Right atrium auricular region (tissue), 2 donors: ENCODE measurements around the gene SOX6. TPM values are rescaled to one million over a fixed set of nuclear protein-coding genes. Genes with fewer than 3 reads are reported as not detected.

ENCODE experiments used
- DNase-seq: peaks from one replicate; pipeline ENCODE4 v3.0.0-alpha.2; 2019; ENCODE audit warnings: low spot score
- H3K27ac ChIP-seq, 2 donors: fragments of 200-600 bp; sonication (generic); 1 replicate in 1 of 2; 2 replicates in 1 of 2; pipeline ENCODE4 v1.5.1; 2016 to 2019
- H3K27me3 ChIP-seq, 2 donors: fragments of 200-600 bp; sonication (generic); one replicate each; pipeline versions ENCODE4 v1.5.1 to v1.6.0; 2017 to 2019
- H3K36me3 ChIP-seq: fragments of 200-600 bp; sonication (generic); one replicate; pipeline ENCODE4 v1.5.1; 2016
- H3K4me1 ChIP-seq, 2 donors: fragments of 200-600 bp; sonication (generic); one replicate each; pipeline versions ENCODE4 v1.5.1 to v1.6.0; 2017 to 2019
- H3K4me3 ChIP-seq, 2 donors: fragments of 200-600 bp; sonication (generic); 1 replicate in 1 of 2; 2 replicates in 1 of 2; pipeline ENCODE4 v1.5.1; 2017 to 2019; ENCODE audit warnings: mild to moderate bottlenecking in 1 of 2, moderate library complexity in 1 of 2
- H3K9me3 ChIP-seq, 2 donors: fragments of 200-600 bp; sonication (generic); one replicate each; pipeline ENCODE4 v1.5.1; 2019
- total RNA-seq, 2 donors: library from RNA; depleted of rRNA; stranded (reverse); fragments of >200 nt; gene quantifications; one replicate each; pipeline ENCODE4 v1.1.0, GENCODE V29; 2016
- TF ChIP-seq, protein P1 (sequence below), 2 donors: fragments of 200-600 bp; sonication (generic); IDR thresholded peaks; one replicate each; pipeline ENCODE4 v1.5.1; 2019; ENCODE audit warnings: antibody characterized with exemption in 2 of 2

Gene SOX6
- total RNA-seq, 2 donors from 2014 or later = 13.5 to 14.3 TPM

DNA sequence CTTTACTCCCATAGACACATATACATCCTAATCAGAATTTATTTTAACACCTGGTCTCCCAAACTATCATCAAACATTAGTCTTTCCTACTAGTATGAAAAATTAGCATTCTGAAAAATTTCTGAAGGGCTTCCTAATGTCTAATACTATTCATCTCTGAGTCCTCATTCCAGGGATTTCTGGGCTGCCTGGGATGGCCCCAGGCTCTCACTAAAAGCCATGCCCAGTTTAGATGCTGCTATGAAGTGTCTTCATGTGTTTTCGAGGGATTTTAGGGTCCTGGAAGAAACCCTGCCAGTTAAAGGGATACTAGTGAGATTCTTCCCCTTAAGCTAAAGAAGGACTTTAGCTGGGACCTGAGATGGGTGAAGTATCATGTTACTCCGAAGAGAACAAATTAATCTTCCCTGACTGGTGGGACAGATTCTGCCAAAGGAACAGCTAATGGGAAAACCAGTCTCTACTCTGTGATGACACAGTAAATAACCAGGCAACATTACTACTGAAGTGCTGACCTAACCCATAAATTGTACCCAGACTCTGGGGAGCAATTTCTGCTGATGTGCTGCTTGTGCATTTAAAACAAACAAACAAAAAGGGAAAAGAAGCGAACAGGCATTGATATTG, 342.6 kb downstream of the SOX6 start:
- H3K4me1 ChIP-seq = peaks cover 0 to 18% of the 10 kb centered on the region in 2 donors
- no peaks in the 10 kb centered on the region for H3K36me3 ChIP-seq
- no peaks in the 10 kb centered on the region for H3K9me3 ChIP-seq
- no peak overlapping the region for H3K4me3 ChIP-seq
- no peak for DNase-seq
- TF ChIP-seq, protein P1, sequence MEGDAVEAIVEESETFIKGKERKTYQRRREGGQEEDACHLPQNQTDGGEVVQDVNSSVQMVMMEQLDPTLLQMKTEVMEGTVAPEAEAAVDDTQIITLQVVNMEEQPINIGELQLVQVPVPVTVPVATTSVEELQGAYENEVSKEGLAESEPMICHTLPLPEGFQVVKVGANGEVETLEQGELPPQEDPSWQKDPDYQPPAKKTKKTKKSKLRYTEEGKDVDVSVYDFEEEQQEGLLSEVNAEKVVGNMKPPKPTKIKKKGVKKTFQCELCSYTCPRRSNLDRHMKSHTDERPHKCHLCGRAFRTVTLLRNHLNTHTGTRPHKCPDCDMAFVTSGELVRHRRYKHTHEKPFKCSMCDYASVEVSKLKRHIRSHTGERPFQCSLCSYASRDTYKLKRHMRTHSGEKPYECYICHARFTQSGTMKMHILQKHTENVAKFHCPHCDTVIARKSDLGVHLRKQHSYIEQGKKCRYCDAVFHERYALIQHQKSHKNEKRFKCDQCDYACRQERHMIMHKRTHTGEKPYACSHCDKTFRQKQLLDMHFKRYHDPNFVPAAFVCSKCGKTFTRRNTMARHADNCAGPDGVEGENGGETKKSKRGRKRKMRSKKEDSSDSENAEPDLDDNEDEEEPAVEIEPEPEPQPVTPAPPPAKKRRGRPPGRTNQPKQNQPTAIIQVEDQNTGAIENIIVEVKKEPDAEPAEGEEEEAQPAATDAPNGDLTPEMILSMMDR (IDR thresholded peaks at IDR 0.05) = no peak
- H3K27ac ChIP-seq = no peak overlapping the region
- H3K27me3 ChIP-seq = no peaks in the 10 kb centered on the region

DNA sequence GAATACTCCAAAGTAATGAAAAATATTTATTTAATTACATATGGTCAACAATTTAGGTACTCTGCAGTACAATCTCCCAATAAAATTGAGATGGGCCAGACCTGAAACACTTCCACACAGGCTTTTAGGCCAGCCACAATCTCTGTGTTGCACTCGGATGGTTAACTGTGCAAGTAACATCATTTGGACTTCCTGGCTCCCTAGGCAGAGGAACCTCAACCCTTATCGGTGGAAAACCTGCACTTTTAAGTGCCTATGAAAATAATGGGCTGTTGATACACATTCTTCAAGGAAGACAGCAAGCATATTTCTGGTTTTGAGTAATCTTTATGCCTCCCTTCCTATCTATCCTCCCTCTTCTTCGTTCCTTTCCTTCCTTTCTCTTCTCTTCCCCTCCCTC, 343.1 kb downstream of the SOX6 start:
- Histone ChIP-seq H3K9me3 (no peaks in the 10 kb centered on the region), H3K27me3 (no peaks in the 10 kb centered on the region), H3K4me1 (peaks cover 0 to 18% of the 10 kb centered on the region in 2 donors), H3K4me3 (no peak overlapping the region), H3K36me3 (no peaks in the 10 kb centered on the region), H3K27ac (no peak overlapping the region)
- DNase-seq = no peak
- TF ChIP-seq, protein P1 (IDR thresholded peaks at IDR 0.05) = no peak

DNA sequence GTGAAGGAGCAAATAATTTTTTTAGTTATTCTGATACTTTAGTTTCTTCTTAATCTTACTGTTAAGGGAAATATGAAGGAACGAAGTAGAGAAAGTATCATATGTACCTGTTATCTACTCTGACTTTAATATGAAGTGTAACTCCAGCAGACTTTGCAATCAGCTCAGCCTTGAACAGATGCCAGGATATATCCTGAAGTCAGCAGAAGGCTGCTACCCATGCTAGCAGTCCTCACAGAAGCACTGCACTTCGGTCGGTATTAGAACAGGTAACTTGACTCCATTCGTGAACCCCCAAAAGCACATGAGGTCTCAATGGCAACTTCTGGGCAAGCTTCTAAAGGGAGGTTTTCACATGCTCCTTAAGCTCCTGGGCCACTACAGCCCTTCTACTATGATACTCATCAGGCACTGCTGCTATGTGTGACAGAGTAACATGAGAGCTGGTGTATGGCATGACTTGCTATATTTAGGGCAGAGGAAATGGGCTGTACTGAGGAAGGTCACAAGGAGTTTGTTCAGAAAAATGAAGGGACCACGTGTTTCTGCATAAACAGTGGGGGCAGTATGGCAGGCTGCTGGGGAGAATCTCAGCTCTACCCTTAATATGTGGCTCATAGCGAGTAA, 344.1 kb downstream of the SOX6 start:
- no peak for DNase-seq
- H3K4me3 ChIP-seq = no peak overlapping the region
- TF ChIP-seq, protein P1 (IDR thresholded peaks at IDR 0.05) = no peak
- no peaks in the 10 kb centered on the region for H3K36me3 ChIP-seq
- H3K27ac ChIP-seq = no peak overlapping the region
- no peaks in the 10 kb centered on the region for H3K27me3 ChIP-seq
- no peaks in the 10 kb centered on the region for H3K9me3 ChIP-seq
- peaks cover 0 to 18% of the 10 kb centered on the region in 2 donors for H3K4me1 ChIP-seq

DNA sequence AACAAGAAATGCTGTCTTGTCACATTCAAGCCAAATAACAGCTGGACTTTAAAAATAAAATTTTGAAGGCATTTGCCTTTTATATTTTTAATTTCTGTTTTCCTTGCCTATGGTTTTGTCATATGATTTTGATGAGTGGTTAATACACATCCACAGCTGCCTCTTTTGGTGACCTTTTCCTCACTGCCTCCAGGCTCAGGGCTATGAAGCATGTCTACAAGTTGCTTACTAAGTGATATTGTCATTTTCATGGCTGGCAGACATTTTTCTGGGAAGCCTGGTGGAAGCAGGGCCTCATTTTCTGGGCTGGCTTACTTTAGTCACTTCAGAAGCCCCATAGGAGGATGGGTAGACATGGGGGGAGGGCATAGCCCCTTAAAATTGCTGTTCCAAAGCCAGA, 344.9 kb downstream of the SOX6 start:
- H3K27me3 ChIP-seq = no peaks in the 10 kb centered on the region
- peaks cover 0 to 18% of the 10 kb centered on the region in 2 donors for H3K4me1 ChIP-seq
- no peaks in the 10 kb centered on the region for H3K9me3 ChIP-seq
- H3K4me3 ChIP-seq = no peak overlapping the region
- no peak overlapping the region for H3K27ac ChIP-seq
- no peaks in the 10 kb centered on the region for H3K36me3 ChIP-seq
- TF ChIP-seq, protein P1 (IDR thresholded peaks at IDR 0.05) = no peak
- DNase-seq = no peak

DNA sequence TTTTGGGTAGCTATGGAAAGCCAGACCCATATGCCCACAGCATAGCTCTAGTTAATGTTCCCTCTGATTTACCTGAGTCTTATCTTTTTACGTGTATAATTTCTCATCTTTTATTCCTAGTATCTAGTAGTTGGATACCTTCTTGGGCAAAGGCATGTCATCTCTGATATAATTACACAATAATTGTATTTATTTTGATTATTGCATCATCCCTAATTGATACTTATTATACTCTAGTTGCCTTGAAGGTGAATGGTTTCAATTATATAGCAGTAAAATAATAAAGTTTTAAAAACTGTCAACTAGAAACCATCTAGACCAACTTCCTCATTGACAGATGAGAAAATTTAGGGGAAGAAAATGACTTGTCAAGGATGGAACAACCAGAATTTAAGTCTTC, 347.3 kb downstream of the SOX6 start:
- no peaks in the 10 kb centered on the region for H3K27me3 ChIP-seq
- no peak for DNase-seq
- H3K4me3 ChIP-seq = no peak overlapping the region
- no peaks in the 10 kb centered on the region for H3K36me3 ChIP-seq
- TF ChIP-seq, protein P1 (IDR thresholded peaks at IDR 0.05) = no peak
- no peak overlapping the region for H3K27ac ChIP-seq
- no peaks in the 10 kb centered on the region for H3K9me3 ChIP-seq
- peaks cover 0 to 18% of the 10 kb centered on the region in 2 donors for H3K4me1 ChIP-seq
